ENCODE results near the gene GATAD2B. TPM values are rescaled to one million over a fixed set of nuclear protein-coding genes. Genes with fewer than 3 reads are reported as not detected.
"Not testable (repeated sequence)": the region's sequence is repeated elsewhere in the genome, so short reads cannot be mapped to it uniquely, and the experiment has no call there.

GATAD2B gene
- total RNA-seq, 5 donors from 2014 or later (not counting 1 experiment from before 2014, with no cell fraction given): 94.6 to 107 (median 103) TPM

- peak overlapping the region in 1 of 2 donors; percentile 84 for H3K4me3 ChIP-seq (ENCODE audit: control insufficient read depth in 1 of 2, extremely low read depth in 1 of 2, low read length in 1 of 2)
- H3K27me3 ChIP-seq (replicated peaks in 1 of 2; ENCODE audit: control insufficient read depth in 2 of 2, extremely low read depth in 1 of 2, insufficient read depth in 2 of 2, low read length in 1 of 2); DNase-seq; CTCF ChIA-PET; H3K27me3 Mint-ChIP-seq; H3K9me3 Mint-ChIP-seq; POLR2A ChIA-PET; H3K36me3 Mint-ChIP-seq; ATAC-seq (replicated peaks in 1 of 4); H3K36me3 ChIP-seq (ENCODE audit: control insufficient read depth in 2 of 2, extremely low read depth in 1 of 2, insufficient read depth in 1 of 2, low read length in 1 of 2); H3K9me3 ChIP-seq: not testable (repeated sequence)
- H3K4me3 Mint-ChIP-seq: peak overlapping the region; percentile 85 to 93 (median 87)
- peak overlapping the region; percentile 92 to 98 for H3K27ac Mint-ChIP-seq
- H3K27ac ChIP-seq (ENCODE audit: low read length): peak overlapping the region; percentile 88
- H3K4me1 ChIP-seq (ENCODE audit: control insufficient read depth in 1 of 2, extremely low read depth in 1 of 2, insufficient read depth in 2 of 2, low read length in 2 of 2): peaks cover 5 to 19% of the 10 kb centered on the region in 2 experiments
- no CpG with 5 or more reads among the region's 8 CpGs for WGBS (ENCODE audit: insufficient coverage)
- H3K4me1 Mint-ChIP-seq: peaks cover 8 to 17% (median 9%) of the 10 kb centered on the region in 3 donors
Observed at GRCh38 chr1:153782648-153783047, 140.1 kb downstream of the GATAD2B start.

- ChIA-PET CTCF (no interaction called here), POLR2A (interaction anchor here in 1 of 2 donors (0.6 kb wide), 1 partner anchor 14 kb away, joined by 3 read pairs; no protein-coding TSS in a partner anchor)
- no peak for DNase-seq
- no peak for ATAC-seq (replicated peaks in 1 of 4)
- whole genome bisulfite sequencing (ENCODE audit: insufficient coverage): no CpG with 5 or more reads among the region's 4 CpGs
- H3K27ac Mint-ChIP-seq: no peak overlapping the region
- no peaks in the 10 kb centered on the region for H3K27me3 Mint-ChIP-seq
- Histone ChIP-seq H3K4me1 (ENCODE audit: control insufficient read depth in 1 of 2, extremely low read depth in 1 of 2, insufficient read depth in 2 of 2, low read length in 2 of 2) (peaks cover 5 to 36% of the 10 kb centered on the region in 2 experiments), H3K27me3 (replicated peaks in 1 of 2; ENCODE audit: control insufficient read depth in 2 of 2, extremely low read depth in 1 of 2, insufficient read depth in 2 of 2, low read length in 1 of 2) (no peaks in the 10 kb centered on the region), H3K9me3 (no peaks in the 10 kb centered on the region), H3K4me3 (ENCODE audit: control insufficient read depth in 1 of 2, extremely low read depth in 1 of 2, low read length in 1 of 2) (no peak overlapping the region), H3K27ac (ENCODE audit: low read length) (no peak overlapping the region), H3K36me3 (ENCODE audit: control insufficient read depth in 2 of 2, extremely low read depth in 1 of 2, insufficient read depth in 1 of 2, low read length in 1 of 2) (no peaks in the 10 kb centered on the region)
- H3K4me3 Mint-ChIP-seq: no peak overlapping the region
- H3K9me3 Mint-ChIP-seq: no peaks in the 10 kb centered on the region
- H3K36me3 Mint-ChIP-seq: peaks cover 4% of the 10 kb centered on the region
- peaks cover 20 to 30% (median 21%) of the 10 kb centered on the region in 3 donors for H3K4me1 Mint-ChIP-seq
Observed at GRCh38 chr1:153780551-153780950, 142.2 kb downstream of the GATAD2B start.

GRCh38 chr1:153779781-153780541 is 142.8 kb downstream of the GATAD2B start:
- 89% methylated on average over 14 of the region's 17 CpGs for WGBS (ENCODE audit: insufficient coverage)
- Histone ChIP-seq H3K4me3 (ENCODE audit: control insufficient read depth in 1 of 2, extremely low read depth in 1 of 2, low read length in 1 of 2) (no peak overlapping the region), H3K9me3 (no peaks in the 10 kb centered on the region), H3K4me1 (ENCODE audit: control insufficient read depth in 1 of 2, extremely low read depth in 1 of 2, insufficient read depth in 2 of 2, low read length in 2 of 2) (peaks cover 5 to 41% of the 10 kb centered on the region in 2 experiments), H3K27ac (ENCODE audit: low read length) (no peak overlapping the region), H3K27me3 (replicated peaks in 1 of 2; ENCODE audit: control insufficient read depth in 2 of 2, extremely low read depth in 1 of 2, insufficient read depth in 2 of 2, low read length in 1 of 2) (no peaks in the 10 kb centered on the region), H3K36me3 (ENCODE audit: control insufficient read depth in 2 of 2, extremely low read depth in 1 of 2, insufficient read depth in 1 of 2, low read length in 1 of 2) (no peaks in the 10 kb centered on the region)
- DNase-seq (no peak), ATAC-seq (replicated peaks in 1 of 4) (no peak)
- Mint-ChIP-seq H3K27me3 (no peaks in the 10 kb centered on the region), H3K4me3 (no peak overlapping the region), H3K36me3 (peaks cover 4% of the 10 kb centered on the region), H3K9me3 (no peaks in the 10 kb centered on the region), H3K4me1 (peaks cover 20 to 32% (median 21%) of the 10 kb centered on the region in 3 donors), H3K27ac (no peak overlapping the region)
- ChIA-PET POLR2A (interaction anchor here in 1 of 2 donors (0.6 kb wide), 1 partner anchor 13 kb away, joined by 3 read pairs; no protein-coding TSS in a partner anchor), CTCF (interaction anchor here in 1 of 2 donors (0.6 kb wide), 1 partner anchor 52 kb away, joined by 5 read pairs; the partner anchor contains the start of gene INTS3)

- peaks cover 4 to 47% of the 10 kb centered on the region in 2 experiments for H3K4me1 ChIP-seq (ENCODE audit: control insufficient read depth in 1 of 2, extremely low read depth in 1 of 2, insufficient read depth in 2 of 2, low read length in 2 of 2)
- 91% methylated on average over 16 of the region's 18 CpGs for WGBS (ENCODE audit: insufficient coverage)
- no peaks in the 10 kb centered on the region for H3K36me3 ChIP-seq (ENCODE audit: control insufficient read depth in 2 of 2, extremely low read depth in 1 of 2, insufficient read depth in 1 of 2, low read length in 1 of 2)
- no peak overlapping the region for H3K4me3 Mint-ChIP-seq
- ChIA-PET POLR2A (no interaction called here), CTCF (interaction anchor here in 1 of 2 donors (0.6 kb wide), 1 partner anchor 168 kb away, joined by 6 read pairs; the partner anchor contains the start of gene DENND4B)
- peak overlapping the region in 1 of 2 donors; percentile 25 for H3K27ac Mint-ChIP-seq
- no peaks in the 10 kb centered on the region for H3K27me3 Mint-ChIP-seq
- H3K4me1 Mint-ChIP-seq: peaks cover 25 to 41% (median 29%) of the 10 kb centered on the region in 3 donors
- no peaks in the 10 kb centered on the region for H3K9me3 Mint-ChIP-seq
- DNase-seq (no peak), ATAC-seq (replicated peaks in 1 of 4) (no peak)
- no peaks in the 10 kb centered on the region for H3K27me3 ChIP-seq (replicated peaks in 1 of 2; ENCODE audit: control insufficient read depth in 2 of 2, extremely low read depth in 1 of 2, insufficient read depth in 2 of 2, low read length in 1 of 2)
- no peak overlapping the region for H3K4me3 ChIP-seq (ENCODE audit: control insufficient read depth in 1 of 2, extremely low read depth in 1 of 2, low read length in 1 of 2)
- H3K36me3 Mint-ChIP-seq: peaks cover 4% of the 10 kb centered on the region
- H3K27ac ChIP-seq (ENCODE audit: low read length): no peak overlapping the region
- H3K9me3 ChIP-seq: no peaks in the 10 kb centered on the region
Observed at GRCh38 chr1:153778824-153779519, 143.8 kb downstream of the GATAD2B start.

- no peaks in the 10 kb centered on the region for H3K27me3 Mint-ChIP-seq
- Histone ChIP-seq H3K27ac (ENCODE audit: low read length) (no peak overlapping the region), H3K36me3 (ENCODE audit: control insufficient read depth in 2 of 2, extremely low read depth in 1 of 2, insufficient read depth in 1 of 2, low read length in 1 of 2) (peaks cover 0 to 1% of the 10 kb centered on the region in 2 donors), H3K4me1 (ENCODE audit: control insufficient read depth in 1 of 2, extremely low read depth in 1 of 2, insufficient read depth in 2 of 2, low read length in 2 of 2) (peaks cover 3 to 49% of the 10 kb centered on the region in 2 experiments), H3K27me3 (replicated peaks in 1 of 2; ENCODE audit: control insufficient read depth in 2 of 2, extremely low read depth in 1 of 2, insufficient read depth in 2 of 2, low read length in 1 of 2) (no peaks in the 10 kb centered on the region), H3K9me3 (no peaks in the 10 kb centered on the region), H3K4me3 (ENCODE audit: control insufficient read depth in 1 of 2, extremely low read depth in 1 of 2, low read length in 1 of 2) (no peak overlapping the region)
- H3K4me1 Mint-ChIP-seq: peaks cover 23 to 42% (median 30%) of the 10 kb centered on the region in 3 donors
- ChIA-PET POLR2A (no interaction called here), CTCF (interaction anchor here in 1 of 2 donors (0.6 kb wide), 1 partner anchor 169 kb away, joined by 6 read pairs; the partner anchor contains the start of gene DENND4B)
- DNase-seq (no peak), ATAC-seq (replicated peaks in 1 of 4) (no peak)
- H3K27ac Mint-ChIP-seq: peak overlapping the region in 1 of 2 donors; percentile 25
- H3K4me3 Mint-ChIP-seq: no peak overlapping the region
- no peaks in the 10 kb centered on the region for H3K9me3 Mint-ChIP-seq
- WGBS (ENCODE audit: insufficient coverage): 94% methylated on average over 13 of the region's 22 CpGs
- peaks cover 4% of the 10 kb centered on the region for H3K36me3 Mint-ChIP-seq
Observed at GRCh38 chr1:153778051-153778823, 144.5 kb downstream of the GATAD2B start.

- ATAC-seq (replicated peaks in 1 of 4) (no peak), DNase-seq (no peak)
- H3K4me1 Mint-ChIP-seq: peaks cover 18 to 37% (median 25%) of the 10 kb centered on the region in 3 donors
- no peaks in the 10 kb centered on the region for H3K27me3 Mint-ChIP-seq
- Histone ChIP-seq H3K4me3 (ENCODE audit: control insufficient read depth in 1 of 2, extremely low read depth in 1 of 2, low read length in 1 of 2) (no peak overlapping the region), H3K27ac (ENCODE audit: low read length) (no peak overlapping the region), H3K4me1 (ENCODE audit: control insufficient read depth in 1 of 2, extremely low read depth in 1 of 2, insufficient read depth in 2 of 2, low read length in 2 of 2) (peaks cover 0 to 43% of the 10 kb centered on the region in 2 experiments), H3K9me3 (no peaks in the 10 kb centered on the region), H3K27me3 (replicated peaks in 1 of 2; ENCODE audit: control insufficient read depth in 2 of 2, extremely low read depth in 1 of 2, insufficient read depth in 2 of 2, low read length in 1 of 2) (no peaks in the 10 kb centered on the region), H3K36me3 (ENCODE audit: control insufficient read depth in 2 of 2, extremely low read depth in 1 of 2, insufficient read depth in 1 of 2, low read length in 1 of 2) (peaks cover 3 to 4% of the 10 kb centered on the region in 2 donors)
- H3K36me3 Mint-ChIP-seq: peaks cover 4% of the 10 kb centered on the region
- ChIA-PET POLR2A (no interaction called here), CTCF (no interaction called here)
- no peak overlapping the region for H3K27ac Mint-ChIP-seq
- H3K9me3 Mint-ChIP-seq: no peaks in the 10 kb centered on the region
- WGBS (ENCODE audit: insufficient coverage): 98% methylated on average over 6 of the region's 7 CpGs
- no peak overlapping the region for H3K4me3 Mint-ChIP-seq
Observed at GRCh38 chr1:153777648-153778047, 145.1 kb downstream of the GATAD2B start.

All from T-cell (primary cell).